ENCODE measurements around the gene LAMC3.
"Not testable (repeated sequence)": the region's sequence is repeated elsewhere in the genome, so short reads cannot be mapped to it uniquely, and the experiment has no call there.

The LAMC3 gene

GRCh38 chr9:131082774-131083512 is 74.0 kb downstream of the LAMC3 start:
- no peak for DNase-seq

GRCh38 chr9:131084661-131085369 is 75.8 kb downstream of the LAMC3 start:
- no peak for DNase-seq

- no peak for DNase-seq
Observed at GRCh38 chr9:131085370-131086122, 76.6 kb downstream of the LAMC3 start.

- no peak for DNase-seq
Observed at GRCh38 chr9:131087354-131087893, 78.5 kb downstream of the LAMC3 start.

DNA sequence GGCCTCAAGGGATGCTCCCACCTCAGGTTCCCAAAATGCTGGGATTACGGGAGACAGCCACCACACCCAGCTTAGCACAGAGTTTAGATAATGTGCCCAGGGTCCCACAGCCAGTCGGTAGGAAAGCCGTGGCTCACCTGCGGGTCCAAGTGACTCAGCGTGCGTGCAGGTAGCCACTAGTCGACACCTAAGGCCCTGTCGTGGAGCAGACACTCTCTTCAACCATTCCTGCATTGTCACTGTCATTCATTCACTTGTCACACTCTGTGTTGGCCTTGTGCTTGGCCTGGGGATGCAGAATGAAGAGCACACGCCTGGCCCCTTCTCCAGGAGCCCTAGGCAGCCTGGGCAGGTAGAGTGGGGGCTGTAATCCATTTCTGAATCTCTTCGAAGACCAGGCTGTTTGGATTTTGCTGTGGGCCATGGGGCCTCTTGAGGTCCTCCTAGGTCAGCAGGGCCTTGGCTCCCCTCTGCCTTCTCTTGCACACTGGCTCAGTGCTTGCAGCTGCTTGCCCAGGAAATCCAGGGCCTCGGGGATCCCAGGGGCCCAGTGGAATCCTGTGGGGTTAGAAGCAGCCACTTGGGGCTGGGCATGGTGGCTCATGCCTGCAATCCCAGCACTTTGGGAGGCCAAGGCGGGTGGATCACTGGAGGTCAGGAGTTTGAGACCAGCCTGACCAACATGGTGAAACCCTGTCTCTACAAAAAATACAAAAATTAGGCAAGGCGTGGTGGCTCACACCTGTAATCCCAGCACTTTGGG is 81.2 kb downstream of the LAMC3 start:
- no peak for DNase-seq

- no peak for DNase-seq
Observed at GRCh38 chr9:131091352-131091992, 82.5 kb downstream of the LAMC3 start.

GRCh38 chr9:131092030-131092429 is 83.1 kb downstream of the LAMC3 start:
- DNase-seq, result no peak

DNA sequence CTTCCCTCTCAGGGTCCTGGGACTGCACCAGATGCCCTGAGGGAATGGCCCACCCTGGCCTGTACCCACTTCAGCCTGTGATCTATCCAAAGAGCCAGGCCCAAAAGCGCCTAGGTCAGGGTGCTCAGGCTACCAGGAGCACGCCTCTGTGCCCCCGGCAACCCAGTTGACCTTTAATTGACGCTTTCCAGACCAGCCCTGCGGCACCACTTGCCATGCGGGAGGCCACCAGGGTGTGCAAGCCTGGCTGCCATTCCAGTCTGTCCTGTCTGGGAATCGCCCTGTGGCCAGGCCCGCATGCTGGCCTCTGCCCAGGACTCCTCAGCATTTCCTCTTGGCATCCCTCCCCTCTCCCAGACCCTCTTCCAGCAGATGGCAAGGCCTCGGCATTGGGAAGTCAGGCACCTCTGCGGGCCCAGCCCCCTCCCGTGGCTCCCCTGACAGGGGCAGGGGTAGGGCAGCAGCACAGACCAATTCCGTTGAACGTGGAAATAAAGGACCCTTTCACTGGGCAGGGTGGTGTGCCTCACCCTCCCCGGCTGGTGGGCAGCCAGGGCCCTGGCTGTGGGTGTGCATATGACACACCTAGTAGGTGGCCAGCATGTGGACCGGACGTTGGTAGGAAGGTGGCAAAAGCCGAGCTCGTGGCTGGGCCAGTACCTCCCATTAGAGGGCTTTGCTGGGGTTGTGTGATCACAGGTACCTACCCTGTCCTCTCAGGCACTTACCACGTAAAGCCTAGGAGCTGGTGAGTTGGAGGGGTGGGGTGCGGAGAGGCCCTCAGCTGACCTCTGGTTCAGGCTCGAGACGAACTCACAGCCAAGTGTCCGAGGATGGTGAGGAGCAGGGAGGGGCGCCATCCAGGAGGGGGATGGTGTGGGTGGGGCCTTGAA is 83.8 kb downstream of the LAMC3 start:
- DNase-seq, result no peak

GRCh38 chr9:131094015-131094414 is 85.0 kb downstream of the LAMC3 start:
- no peak for DNase-seq

GRCh38 chr9:131094622-131095021 is 85.6 kb downstream of the LAMC3 start:
- no peak for DNase-seq

- DNase-seq, result no peak
Observed at GRCh38 chr9:131095666-131096268, 86.8 kb downstream of the LAMC3 start.

DNA sequence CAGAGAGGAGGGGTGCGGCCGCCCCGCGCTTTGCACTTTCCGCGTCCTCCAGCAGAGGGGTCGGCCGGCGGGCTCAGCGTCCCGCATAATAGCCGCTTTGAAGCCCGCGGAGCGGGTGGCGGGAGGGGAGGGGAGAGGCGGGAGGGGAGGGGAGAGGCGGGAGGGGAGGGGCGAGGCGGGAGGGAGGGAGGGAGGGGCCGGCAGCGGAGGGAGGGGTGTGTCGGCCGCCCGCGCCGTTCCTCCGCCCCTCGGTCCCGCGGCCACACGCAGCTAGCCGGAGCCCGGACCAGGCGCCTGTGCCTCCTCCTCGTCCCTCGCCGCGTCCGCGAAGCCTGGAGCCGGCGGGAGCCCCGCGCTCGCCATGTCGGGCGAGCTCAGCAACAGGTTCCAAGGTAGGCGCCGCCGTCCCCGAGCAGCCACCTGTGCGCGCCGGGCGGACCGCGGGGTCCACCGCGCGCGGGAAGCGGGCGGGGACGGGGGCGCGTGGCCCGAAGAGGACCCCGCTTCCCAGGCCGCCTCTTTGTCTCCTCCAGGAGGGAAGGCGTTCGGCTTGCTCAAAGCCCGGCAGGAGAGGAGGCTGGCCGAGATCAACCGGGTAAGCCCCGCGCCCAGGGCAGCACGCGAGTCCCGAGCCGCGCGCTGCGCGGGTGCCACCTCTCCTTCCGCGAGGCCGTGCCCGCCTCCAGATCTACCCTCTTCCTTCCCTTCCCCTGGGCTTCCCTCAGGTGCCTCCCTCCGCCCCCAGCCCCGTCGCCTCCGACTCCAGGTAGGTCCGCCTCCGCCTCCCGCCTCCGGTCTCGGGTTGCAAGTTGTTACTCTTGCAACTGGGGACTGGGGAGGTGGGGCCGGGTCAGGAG is 87.5 kb downstream of the LAMC3 start, which contains the start of gene AIF1L:
Gene AIF1L (plus strand): TSS at position 263 of the 857 bp plus-strand sequence. CDS start 99 bp downstream, at position 362.
- peak; percentile 25 to 54 for DNase-seq

- no peak for DNase-seq
Observed at GRCh38 chr9:131097126-131097947, 88.4 kb downstream of the LAMC3 start.

- DNase-seq, result no peak
Observed at GRCh38 chr9:131097948-131098278, 88.9 kb downstream of the LAMC3 start.

DNA sequence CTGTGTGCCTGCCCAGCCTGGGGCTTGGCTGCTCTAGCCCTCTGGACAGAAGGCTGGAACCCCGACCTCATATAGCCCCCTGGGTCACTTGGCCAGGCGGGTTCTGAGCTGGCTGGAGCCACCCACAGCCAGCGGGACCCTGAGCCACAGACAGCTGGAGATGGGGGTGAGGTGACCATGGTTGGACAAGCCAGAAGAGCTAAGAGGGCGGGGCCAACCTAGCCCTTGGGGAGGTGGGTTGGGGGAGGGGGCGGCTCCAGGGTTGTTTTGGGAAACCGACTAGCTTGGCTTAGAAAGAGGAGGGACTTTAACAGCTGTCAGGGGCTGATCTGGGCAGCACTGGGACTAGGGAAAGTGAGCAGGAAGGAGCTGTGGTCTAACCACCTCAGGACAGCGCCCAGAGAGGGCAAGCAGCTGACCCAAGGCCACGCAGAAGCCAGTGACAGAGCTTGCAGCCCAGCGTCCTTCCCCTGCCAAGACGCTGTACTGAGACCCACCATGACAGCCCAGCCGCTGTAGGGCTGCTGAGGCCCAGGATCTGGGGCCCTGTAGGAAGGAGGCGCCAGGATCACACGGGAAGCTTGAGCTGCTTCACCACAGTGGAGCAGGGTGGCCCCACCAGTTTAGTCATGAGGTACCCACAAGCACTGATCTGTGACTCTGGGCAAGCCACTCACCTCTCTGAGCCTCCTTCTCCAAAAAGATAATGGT is 89.6 kb downstream of the LAMC3 start:
- no peak for DNase-seq

DNA sequence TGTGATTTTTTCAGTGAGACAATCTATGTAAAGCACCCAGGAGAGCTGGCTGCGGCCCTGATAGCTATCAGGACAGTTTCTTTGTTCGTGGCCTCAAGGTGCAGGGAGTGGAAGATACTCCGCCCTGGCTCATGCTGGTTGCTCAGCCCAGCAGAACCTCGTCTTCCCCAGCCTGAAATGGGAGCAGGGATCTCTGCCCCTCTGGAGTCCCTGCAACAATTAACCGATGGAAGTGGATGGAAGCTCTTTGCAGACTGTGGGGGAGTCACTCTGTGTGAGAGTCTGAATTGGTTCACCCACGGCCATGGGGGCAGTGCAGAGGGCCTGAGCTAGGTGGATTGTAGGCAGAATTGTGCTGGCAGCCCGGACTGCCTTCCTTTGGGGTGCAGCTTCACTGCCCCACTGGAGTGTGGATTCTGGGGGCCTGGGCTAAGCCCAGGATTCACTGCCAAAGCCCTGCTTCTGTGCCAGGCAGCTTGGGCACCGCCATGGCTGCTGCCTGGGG is 90.2 kb downstream of the LAMC3 start:
- DNase-seq, result no peak

GRCh38 chr9:131099845-131100244 is 90.9 kb downstream of the LAMC3 start:
- not testable (repeated sequence) for DNase-seq

- no peak for DNase-seq
Observed at GRCh38 chr9:131100445-131100844, 91.5 kb downstream of the LAMC3 start.
